GM12892 (cell line): Measurements from ENCODE around the gene DECR2.

Experiments used
- POLR2A ChIP-seq: IDR thresholded peaks from 2 replicates; pipeline ENCODE4 v1.6.1; 2011; ENCODE audit warnings: low read depth, low read length, control low read depth
- POLR2AphosphoS5 ChIP-seq: IDR thresholded peaks from 2 replicates; pipeline ENCODE4 v1.6.1; 2011; ENCODE audit warnings: low read depth, low read length, control low read depth

DNA sequence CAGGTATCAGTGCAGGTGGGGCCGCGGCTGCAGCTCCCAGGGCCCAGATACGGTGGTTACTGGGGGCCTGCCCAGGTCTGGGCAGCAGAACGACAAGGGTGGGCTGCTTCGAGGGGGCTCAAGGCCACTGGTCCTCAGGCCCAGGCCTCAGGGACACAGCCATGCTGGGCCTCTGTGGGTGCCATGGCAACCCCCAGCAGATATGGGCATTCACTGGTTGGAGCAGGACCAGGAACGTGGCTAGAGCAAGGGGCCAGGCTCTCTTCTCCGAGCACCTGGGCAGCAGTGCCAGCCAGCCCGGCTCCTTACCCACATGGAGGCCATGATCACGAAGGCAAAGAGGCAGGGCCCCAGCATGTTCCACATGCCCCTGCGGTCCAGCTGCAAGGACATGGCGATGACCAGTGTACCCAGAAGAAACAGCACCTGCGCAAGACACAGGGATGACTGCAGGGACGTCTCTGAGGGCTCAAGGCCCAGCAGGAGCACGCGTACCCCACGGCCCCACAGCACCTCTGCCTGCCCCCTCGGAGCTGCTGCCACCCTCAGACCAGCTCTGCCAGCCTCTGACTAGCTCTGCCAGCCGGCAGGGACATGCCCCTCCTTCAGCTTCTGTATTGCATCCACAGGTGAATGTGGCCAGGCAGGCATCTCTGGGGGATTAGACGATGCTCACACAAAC lies 29.2 kb upstream of the DECR2 start:
- TF ChIP-seq POLR2A (no peak), POLR2AphosphoS5 (no peak)
